ENCODE data around the gene TPPP3.

DNA sequence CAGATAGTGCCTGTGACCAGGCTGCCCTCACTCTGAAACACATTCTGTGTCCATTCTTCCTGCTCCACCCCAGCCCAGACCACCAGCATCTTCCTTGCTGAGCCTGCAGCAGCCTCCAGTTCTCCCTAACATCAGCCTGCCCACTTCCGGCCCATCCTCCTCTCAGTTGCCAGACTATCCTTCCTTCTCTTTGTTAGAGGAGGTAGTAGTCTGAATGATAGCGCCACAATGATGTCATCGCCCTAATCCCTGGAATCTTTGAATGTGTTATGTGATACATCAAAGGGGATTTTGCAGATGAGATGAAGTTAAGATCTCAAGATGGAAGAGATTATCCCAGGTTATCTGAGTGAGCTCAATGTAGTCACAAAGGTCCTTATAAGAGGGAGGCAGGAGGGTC is 26.2 kb upstream of the TPPP3 start:
- TF ChIP-seq, protein P1, sequence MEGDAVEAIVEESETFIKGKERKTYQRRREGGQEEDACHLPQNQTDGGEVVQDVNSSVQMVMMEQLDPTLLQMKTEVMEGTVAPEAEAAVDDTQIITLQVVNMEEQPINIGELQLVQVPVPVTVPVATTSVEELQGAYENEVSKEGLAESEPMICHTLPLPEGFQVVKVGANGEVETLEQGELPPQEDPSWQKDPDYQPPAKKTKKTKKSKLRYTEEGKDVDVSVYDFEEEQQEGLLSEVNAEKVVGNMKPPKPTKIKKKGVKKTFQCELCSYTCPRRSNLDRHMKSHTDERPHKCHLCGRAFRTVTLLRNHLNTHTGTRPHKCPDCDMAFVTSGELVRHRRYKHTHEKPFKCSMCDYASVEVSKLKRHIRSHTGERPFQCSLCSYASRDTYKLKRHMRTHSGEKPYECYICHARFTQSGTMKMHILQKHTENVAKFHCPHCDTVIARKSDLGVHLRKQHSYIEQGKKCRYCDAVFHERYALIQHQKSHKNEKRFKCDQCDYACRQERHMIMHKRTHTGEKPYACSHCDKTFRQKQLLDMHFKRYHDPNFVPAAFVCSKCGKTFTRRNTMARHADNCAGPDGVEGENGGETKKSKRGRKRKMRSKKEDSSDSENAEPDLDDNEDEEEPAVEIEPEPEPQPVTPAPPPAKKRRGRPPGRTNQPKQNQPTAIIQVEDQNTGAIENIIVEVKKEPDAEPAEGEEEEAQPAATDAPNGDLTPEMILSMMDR (conservative IDR thresholded peaks at IDR 0.05) = no peak
- TF ChIP-seq EZH2 (IDR thresholded peaks at IDR 0.05; ENCODE audit: low read depth) = no peak

Data from PC-9 (cell line).